ENCODE measurements around the gene PCARE. TPM values are rescaled to one million over a fixed set of nuclear protein-coding genes. Genes with fewer than 3 reads are reported as not detected.

Gene PCARE
- polyA plus RNA-seq, 1 donor from 2014 or later = not detected

DNA sequence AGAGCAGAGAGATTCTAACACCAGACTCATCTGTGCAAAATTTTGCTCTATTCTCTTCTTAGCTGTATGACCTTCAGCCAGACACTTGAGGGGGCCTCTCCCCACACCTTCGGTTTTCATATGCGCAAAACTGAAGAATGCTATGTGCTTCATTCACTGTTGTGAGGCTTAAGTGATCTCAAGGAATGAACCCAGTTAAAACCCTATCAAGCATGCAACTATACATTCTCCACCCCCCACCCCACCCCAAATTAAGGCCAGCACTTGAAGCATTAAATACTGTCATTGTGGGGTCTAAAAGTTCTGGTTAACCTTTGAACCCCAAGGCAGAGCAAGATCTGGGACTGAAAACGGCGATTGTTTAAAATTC lies 10.0 kb downstream of the PCARE start:
- H3K4me2 ChIP-seq (ENCODE audit: low read length) = no peak overlapping the region
- H3F3A ChIP-seq (ENCODE audit: insufficient read depth, low read length, poor library complexity, severe bottlenecking) = no peaks in the 10 kb centered on the region
- no peak overlapping the region for H3K27ac ChIP-seq (ENCODE audit: low read length)
- H3K9ac ChIP-seq (ENCODE audit: low read length) = no peak overlapping the region
- no peaks in the 10 kb centered on the region for H3K79me2 ChIP-seq (replicated peaks; ENCODE audit: insufficient read depth, low read length)
- H3K36me3 ChIP-seq (ENCODE audit: insufficient read depth, low read length) = no peaks in the 10 kb centered on the region
- no peak for TF ChIP-seq EP300 (conservative IDR thresholded peaks at IDR 0.05; ENCODE audit: poor library complexity, severe bottlenecking)
- no peak for TF ChIP-seq TAF1 (IDR thresholded peaks at IDR 0.05; ENCODE audit: low read depth)
- TF ChIP-seq RAD21 (conservative IDR thresholded peaks at IDR 0.05) = no peak
- no peak for TF ChIP-seq POLR2AphosphoS5 (IDR thresholded peaks at IDR 0.05)
- TF ChIP-seq EZH2 (IDR thresholded peaks at IDR 0.05; ENCODE audit: borderline replicate concordance, insufficient read depth, low read length, poor library complexity, severe bottlenecking) = no peak
- TF ChIP-seq, protein P1, sequence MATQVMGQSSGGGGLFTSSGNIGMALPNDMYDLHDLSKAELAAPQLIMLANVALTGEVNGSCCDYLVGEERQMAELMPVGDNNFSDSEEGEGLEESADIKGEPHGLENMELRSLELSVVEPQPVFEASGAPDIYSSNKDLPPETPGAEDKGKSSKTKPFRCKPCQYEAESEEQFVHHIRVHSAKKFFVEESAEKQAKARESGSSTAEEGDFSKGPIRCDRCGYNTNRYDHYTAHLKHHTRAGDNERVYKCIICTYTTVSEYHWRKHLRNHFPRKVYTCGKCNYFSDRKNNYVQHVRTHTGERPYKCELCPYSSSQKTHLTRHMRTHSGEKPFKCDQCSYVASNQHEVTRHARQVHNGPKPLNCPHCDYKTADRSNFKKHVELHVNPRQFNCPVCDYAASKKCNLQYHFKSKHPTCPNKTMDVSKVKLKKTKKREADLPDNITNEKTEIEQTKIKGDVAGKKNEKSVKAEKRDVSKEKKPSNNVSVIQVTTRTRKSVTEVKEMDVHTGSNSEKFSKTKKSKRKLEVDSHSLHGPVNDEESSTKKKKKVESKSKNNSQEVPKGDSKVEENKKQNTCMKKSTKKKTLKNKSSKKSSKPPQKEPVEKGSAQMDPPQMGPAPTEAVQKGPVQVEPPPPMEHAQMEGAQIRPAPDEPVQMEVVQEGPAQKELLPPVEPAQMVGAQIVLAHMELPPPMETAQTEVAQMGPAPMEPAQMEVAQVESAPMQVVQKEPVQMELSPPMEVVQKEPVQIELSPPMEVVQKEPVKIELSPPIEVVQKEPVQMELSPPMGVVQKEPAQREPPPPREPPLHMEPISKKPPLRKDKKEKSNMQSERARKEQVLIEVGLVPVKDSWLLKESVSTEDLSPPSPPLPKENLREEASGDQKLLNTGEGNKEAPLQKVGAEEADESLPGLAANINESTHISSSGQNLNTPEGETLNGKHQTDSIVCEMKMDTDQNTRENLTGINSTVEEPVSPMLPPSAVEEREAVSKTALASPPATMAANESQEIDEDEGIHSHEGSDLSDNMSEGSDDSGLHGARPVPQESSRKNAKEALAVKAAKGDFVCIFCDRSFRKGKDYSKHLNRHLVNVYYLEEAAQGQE (IDR thresholded peaks at IDR 0.05; ENCODE audit: borderline replicate concordance) = no peak
- TF ChIP-seq, protein P2, sequence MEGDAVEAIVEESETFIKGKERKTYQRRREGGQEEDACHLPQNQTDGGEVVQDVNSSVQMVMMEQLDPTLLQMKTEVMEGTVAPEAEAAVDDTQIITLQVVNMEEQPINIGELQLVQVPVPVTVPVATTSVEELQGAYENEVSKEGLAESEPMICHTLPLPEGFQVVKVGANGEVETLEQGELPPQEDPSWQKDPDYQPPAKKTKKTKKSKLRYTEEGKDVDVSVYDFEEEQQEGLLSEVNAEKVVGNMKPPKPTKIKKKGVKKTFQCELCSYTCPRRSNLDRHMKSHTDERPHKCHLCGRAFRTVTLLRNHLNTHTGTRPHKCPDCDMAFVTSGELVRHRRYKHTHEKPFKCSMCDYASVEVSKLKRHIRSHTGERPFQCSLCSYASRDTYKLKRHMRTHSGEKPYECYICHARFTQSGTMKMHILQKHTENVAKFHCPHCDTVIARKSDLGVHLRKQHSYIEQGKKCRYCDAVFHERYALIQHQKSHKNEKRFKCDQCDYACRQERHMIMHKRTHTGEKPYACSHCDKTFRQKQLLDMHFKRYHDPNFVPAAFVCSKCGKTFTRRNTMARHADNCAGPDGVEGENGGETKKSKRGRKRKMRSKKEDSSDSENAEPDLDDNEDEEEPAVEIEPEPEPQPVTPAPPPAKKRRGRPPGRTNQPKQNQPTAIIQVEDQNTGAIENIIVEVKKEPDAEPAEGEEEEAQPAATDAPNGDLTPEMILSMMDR (IDR thresholded peaks at IDR 0.05; ENCODE audit: poor library complexity, severe bottlenecking) = no peak
- TF ChIP-seq SMC3 (conservative IDR thresholded peaks at IDR 0.05; ENCODE audit: poor library complexity) = no peak
- no peak for TF ChIP-seq MXI1 (conservative IDR thresholded peaks at IDR 0.05; ENCODE audit: poor library complexity, severe bottlenecking)
- H3K9me3 ChIP-seq (ENCODE audit: low read length) = no peaks in the 10 kb centered on the region
- H3K4me3 ChIP-seq (ENCODE audit: low read length) = no peak overlapping the region
- no peaks in the 10 kb centered on the region for H4K20me1 ChIP-seq (ENCODE audit: insufficient read depth)
- no peak overlapping the region for H2AFZ ChIP-seq (ENCODE audit: low read depth, low read length)
- no peaks in the 10 kb centered on the region for H3K9me2 ChIP-seq (ENCODE audit: insufficient read depth, low read length)
- H3K27me3 ChIP-seq (ENCODE audit: insufficient read depth, low read depth, low read length) = no peaks in the 10 kb centered on the region

DNA sequence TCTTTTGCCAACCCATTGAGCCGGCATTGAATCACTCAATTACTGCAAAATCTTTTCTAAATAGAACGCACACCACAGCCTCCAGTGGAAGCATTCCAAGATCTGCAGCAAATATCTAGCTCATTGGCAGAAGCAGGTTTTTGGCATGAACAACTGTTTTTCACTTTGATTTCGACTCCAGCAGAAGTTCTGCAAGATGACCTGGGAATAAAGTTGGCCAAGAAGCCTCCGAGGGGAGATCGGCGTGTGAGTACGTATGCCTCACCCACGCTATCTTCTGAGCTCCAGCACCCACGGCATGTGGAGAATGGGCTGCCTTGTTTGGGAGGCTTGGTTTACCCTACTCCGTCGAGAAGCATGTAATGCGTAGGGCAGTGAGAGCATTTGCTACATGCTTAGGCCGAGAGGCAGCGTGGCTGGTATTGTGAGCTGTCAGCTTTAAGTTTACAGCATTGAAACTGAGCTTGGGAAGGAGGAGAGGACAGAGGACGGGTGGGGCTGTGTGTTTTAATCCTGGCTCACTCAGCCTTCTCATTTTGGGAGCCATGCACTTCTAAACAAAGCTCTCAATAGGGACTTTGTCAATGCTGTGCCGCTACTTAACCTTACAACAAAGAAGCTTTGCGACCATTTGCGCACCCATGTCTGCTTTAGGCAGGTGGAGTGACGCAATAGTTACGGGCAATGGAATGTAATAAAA lies 10.5 kb downstream of the PCARE start:
- no peak overlapping the region for H3K4me2 ChIP-seq (ENCODE audit: low read length)
- H3K36me3 ChIP-seq (ENCODE audit: insufficient read depth, low read length) = no peaks in the 10 kb centered on the region
- TF ChIP-seq, protein P1 (IDR thresholded peaks at IDR 0.05; ENCODE audit: borderline replicate concordance) = no peak
- TF ChIP-seq SMC3 (conservative IDR thresholded peaks at IDR 0.05; ENCODE audit: poor library complexity) (no peak), MXI1 (conservative IDR thresholded peaks at IDR 0.05; ENCODE audit: poor library complexity, severe bottlenecking) (no peak), TAF1 (IDR thresholded peaks at IDR 0.05; ENCODE audit: low read depth) (no peak), EZH2 (IDR thresholded peaks at IDR 0.05; ENCODE audit: borderline replicate concordance, insufficient read depth, low read length, poor library complexity, severe bottlenecking) (no peak), RAD21 (conservative IDR thresholded peaks at IDR 0.05) (no peak), EP300 (conservative IDR thresholded peaks at IDR 0.05; ENCODE audit: poor library complexity, severe bottlenecking) (no peak), POLR2AphosphoS5 (IDR thresholded peaks at IDR 0.05) (no peak)
- TF ChIP-seq, protein P2 (IDR thresholded peaks at IDR 0.05; ENCODE audit: poor library complexity, severe bottlenecking) = no peak
- no peak overlapping the region for H3K27ac ChIP-seq (ENCODE audit: low read length)
- H3K9me3 ChIP-seq (ENCODE audit: low read length) = no peaks in the 10 kb centered on the region
- no peaks in the 10 kb centered on the region for H3K79me2 ChIP-seq (replicated peaks; ENCODE audit: insufficient read depth, low read length)
- H3K27me3 ChIP-seq (ENCODE audit: insufficient read depth, low read depth, low read length) = no peaks in the 10 kb centered on the region
- H3F3A ChIP-seq (ENCODE audit: insufficient read depth, low read length, poor library complexity, severe bottlenecking) = no peaks in the 10 kb centered on the region
- no peak overlapping the region for H2AFZ ChIP-seq (ENCODE audit: low read depth, low read length)
- no peak overlapping the region for H3K4me3 ChIP-seq (ENCODE audit: low read length)
- H3K9me2 ChIP-seq (ENCODE audit: insufficient read depth, low read length) = no peaks in the 10 kb centered on the region
- no peaks in the 10 kb centered on the region for H4K20me1 ChIP-seq (ENCODE audit: insufficient read depth)
- no peak overlapping the region for H3K9ac ChIP-seq (ENCODE audit: low read length)

Measured in neural cell (in vitro differentiated cells).